Adrenal gland (tissue), 12 donors: ENCODE measurements around the gene PACSIN2. TPM values are rescaled to one million over a fixed set of nuclear protein-coding genes. Genes with fewer than 3 reads are reported as not detected.

Experiments used
- DNase-seq, 7 donors: peaks; one replicate each; pipeline ENCODE4 v3.0.0-alpha.2; 2019 to 2020
- H3K27ac ChIP-seq, 5 donors: fragments of 200-600 bp; sonication (generic) in 4 of 5; 1 replicate in 3 of 5; 2 replicates in 2 of 5; pipeline versions ENCODE4 v1.5.1 to v1.8.0; 2016 to 2020; ENCODE audit warnings: mild to moderate bottlenecking in 1 of 5
- H3K27me3 ChIP-seq: fragments of 200-600 bp; 2 replicates; pipeline ENCODE4 v1.8.0; 2021
- H3K36me3 ChIP-seq, 2 donors: fragments of 200-600 bp; replicated peaks in 1 of 2; 1 replicate in 1 of 2; 2 replicates in 1 of 2; pipeline versions ENCODE4 v1.5.1 to v1.8.0; 2018 to 2022
- H3K4me1 ChIP-seq, 2 donors: fragments of 200-600 bp; replicated peaks in 1 of 2; 1 replicate in 1 of 2; 2 replicates in 1 of 2; pipeline versions ENCODE4 v1.5.1 to v1.8.0; 2018 to 2021
- H3K4me3 ChIP-seq, 4 donors: fragments of 200-600 bp; sonication (generic) in 3 of 4; one replicate each; pipeline ENCODE4 v1.5.1; 2016 to 2018
- H3K9me3 ChIP-seq, 3 donors: fragments of 200-600 bp; sonication (generic) in 1 of 3; replicated peaks in 1 of 3; 1 replicate in 2 of 3; 2 replicates in 1 of 3; pipeline versions ENCODE4 v1.5.1 to v1.8.0; 2016 to 2021
- POLR2A ChIP-seq, 2 donors: fragments of 450-650 bp; IDR thresholded peaks; one replicate each; pipeline ENCODE4 v1.6.1; 2017; ENCODE audit warnings: antibody characterized with exemption in 2 of 2, mild to moderate bottlenecking in 2 of 2, moderate library complexity in 1 of 2
- WGBS, 4 donors: extraction: QIAGEN DNeasy Blood & Tissue Kit in 2 of 4; methylation state at CpG; one replicate each; pipeline versions ENCODE4 v1.1.5 to v1.1.7; 2013 to 2017; 5-methylcytosine and 5-hydroxymethylcytosine counted together
- intact Hi-C, 2 donors: fragments of 100-400 bp; cut with DNase I; formaldehyde crosslinking; loops; one replicate each; pipeline versions ENCODE4 v1.14.1 to v1.15.0; 2022 to 2023
- polyA plus RNA-seq, 3 donors: library from polyadenylated mRNA; stranded (reverse); fragments of 200-250 nt in 2 of 3; fragments of 350-450 nt in 1 of 3; fragmentation: Illumina TruSeq in 1 of 3; extraction: RNeasy Lipid Tissue Mini Kit (QIAGEN cat#74804) in 1 of 3; gene quantifications; one replicate each; pipeline ENCODE4 v1.2.3, GENCODE V29; 2013 to 2014
- total RNA-seq, 9 donors: library from RNA; depleted of rRNA in 4 of 9; stranded (reverse); fragments of >200 nt in 4 of 9; fragments of 120-200 nt in 1 of 9; fragmentation: NEBNext Ultra II Directional in 1 of 9; extraction: Animal tissue kit (Norgen Biotek cat#: 25700) in 1 of 9; gene quantifications; one replicate each; pipeline versions ENCODE4 v1.1.0 to v1.2.4, GENCODE V29; 2013 to 2023
- TF ChIP-seq, protein P1 (sequence below), 6 experiments: fragments of 450-650 bp in 4 of 6; fragments of 200-600 bp in 2 of 6; sonication (generic) in 1 of 6; IDR thresholded peaks; 1 replicate in 5 of 6; 2 replicates in 1 of 6; pipeline versions ENCODE4 v1.5.1 to v1.8.0; 2016 to 2021; ENCODE audit warnings: antibody characterized with exemption in 6 of 6, mild to moderate bottlenecking in 2 of 6, moderate library complexity in 1 of 6
- donor health status: healthy with polysubstance abuse.
- donor health status: Bipolar disorder and iron deficiency.
- donor health status: DM: yes; HTN: yes; CAD: no.
- donor health status: DM: no; HTN: no; CAD: no.
- donor health status: DM: no; HTN: no; CAD: no.
- donor health status: DM: yes; HTN: yes; CAD: no.

The PACSIN2 gene
- total and polyA plus RNA-seq, 12 donors = 29.8 to 186 (median 115) TPM

DNA sequence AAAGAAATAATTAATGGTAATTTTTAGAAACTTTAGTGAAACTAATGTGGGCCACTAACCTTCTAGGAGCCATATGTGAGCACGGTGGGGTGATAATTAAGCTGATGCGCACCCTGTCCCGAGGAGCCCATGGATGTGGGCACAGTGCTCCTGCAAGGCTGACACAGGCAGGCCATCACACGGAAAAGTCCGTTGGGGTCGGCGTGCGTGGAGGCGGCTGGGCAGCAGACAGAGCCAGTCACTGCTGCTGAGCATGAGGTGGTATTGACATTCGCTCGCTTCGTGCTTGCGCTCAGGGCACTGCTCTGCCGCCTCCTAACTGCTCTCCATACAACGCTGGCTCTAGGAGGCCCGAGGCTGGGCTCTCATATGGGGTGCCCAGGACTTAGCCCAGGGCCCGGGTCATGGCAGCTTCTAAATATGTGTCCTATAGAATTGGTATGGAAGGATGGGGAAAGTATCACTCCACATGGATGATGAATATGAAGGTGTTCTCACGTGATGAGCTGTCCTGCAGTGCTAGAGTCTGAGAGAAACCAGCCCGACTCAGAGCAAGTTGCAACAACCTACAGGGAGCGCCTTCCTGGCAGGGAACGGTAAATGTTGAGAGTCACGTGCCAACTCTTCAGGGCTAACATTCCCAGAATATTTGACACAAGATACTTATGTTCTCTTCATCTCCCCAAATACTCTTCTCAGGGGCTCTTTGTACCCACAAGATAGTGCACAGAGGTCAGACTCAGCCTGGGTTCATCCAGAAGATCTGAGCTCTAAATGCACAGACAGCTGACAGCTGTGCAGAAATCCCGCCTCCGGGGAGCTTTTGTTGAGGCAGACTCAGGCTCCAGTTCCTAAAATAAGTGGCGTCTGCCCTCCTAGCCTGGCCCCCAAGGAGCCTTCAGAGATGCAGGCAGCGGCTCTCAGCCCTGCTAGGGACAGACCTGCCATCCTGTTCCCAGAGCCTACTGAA, 107.3 kb downstream of the PACSIN2 start:
- peak overlapping the region in 2 of 5 donors; percentile 19 to 47 for H3K27ac ChIP-seq
- peaks cover 0 to 29% of the 10 kb centered on the region in 2 donors for H3K36me3 ChIP-seq
- no peaks in the 10 kb centered on the region for H3K9me3 ChIP-seq
- no peak overlapping the region for H3K4me3 ChIP-seq
- H3K27me3 ChIP-seq = no peaks in the 10 kb centered on the region
- H3K4me1 ChIP-seq = peaks cover 0 to 42% of the 10 kb centered on the region in 2 donors
- no peak for DNase-seq
- no peak for TF ChIP-seq POLR2A (IDR thresholded peaks at IDR 0.05)
- TF ChIP-seq, protein P1, sequence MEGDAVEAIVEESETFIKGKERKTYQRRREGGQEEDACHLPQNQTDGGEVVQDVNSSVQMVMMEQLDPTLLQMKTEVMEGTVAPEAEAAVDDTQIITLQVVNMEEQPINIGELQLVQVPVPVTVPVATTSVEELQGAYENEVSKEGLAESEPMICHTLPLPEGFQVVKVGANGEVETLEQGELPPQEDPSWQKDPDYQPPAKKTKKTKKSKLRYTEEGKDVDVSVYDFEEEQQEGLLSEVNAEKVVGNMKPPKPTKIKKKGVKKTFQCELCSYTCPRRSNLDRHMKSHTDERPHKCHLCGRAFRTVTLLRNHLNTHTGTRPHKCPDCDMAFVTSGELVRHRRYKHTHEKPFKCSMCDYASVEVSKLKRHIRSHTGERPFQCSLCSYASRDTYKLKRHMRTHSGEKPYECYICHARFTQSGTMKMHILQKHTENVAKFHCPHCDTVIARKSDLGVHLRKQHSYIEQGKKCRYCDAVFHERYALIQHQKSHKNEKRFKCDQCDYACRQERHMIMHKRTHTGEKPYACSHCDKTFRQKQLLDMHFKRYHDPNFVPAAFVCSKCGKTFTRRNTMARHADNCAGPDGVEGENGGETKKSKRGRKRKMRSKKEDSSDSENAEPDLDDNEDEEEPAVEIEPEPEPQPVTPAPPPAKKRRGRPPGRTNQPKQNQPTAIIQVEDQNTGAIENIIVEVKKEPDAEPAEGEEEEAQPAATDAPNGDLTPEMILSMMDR (IDR thresholded peaks at IDR 0.05) = no peak
- WGBS, 4 donors = 82 to 88% (median 87%) methylated on average over 17 to 26 of the region's 26 CpGs
- intact Hi-C loops = no loop called here

DNA sequence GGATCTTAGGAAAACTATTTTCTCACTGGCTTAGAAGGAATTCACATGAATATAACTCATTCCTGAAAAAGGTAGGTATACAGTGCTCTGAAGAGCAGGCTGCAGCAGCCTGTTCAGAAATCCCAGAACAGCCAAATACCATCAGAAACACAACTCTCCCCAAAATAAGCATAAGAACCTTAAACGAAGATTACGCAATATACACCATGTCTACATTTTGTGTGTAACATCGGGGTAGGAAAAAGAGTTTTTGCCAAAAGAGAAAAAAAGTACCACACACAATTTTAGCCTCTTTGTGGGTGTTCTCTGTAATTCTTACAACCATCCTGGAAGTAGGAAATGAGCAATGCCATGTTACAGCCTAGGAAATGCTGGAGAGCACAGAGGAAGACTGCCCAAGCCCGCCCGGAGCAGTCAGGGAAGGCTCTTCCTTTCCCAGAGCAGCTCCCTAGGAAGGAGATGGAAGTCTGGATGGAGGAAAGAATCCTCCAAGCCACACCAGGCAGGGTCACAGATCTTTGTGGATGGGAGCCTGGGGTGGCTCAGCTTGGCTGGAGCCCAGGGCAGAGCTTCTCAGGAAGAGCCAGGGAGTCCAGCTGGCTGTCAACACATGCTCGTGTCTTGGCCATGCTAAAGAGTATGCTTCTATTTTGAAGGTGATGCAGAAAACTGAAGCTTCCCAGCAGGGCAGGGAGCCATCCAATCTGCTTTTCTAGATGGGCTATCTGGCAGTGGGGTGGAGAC, 108.2 kb downstream of the PACSIN2 start:
- Histone ChIP-seq H3K36me3 (peaks cover 0 to 29% of the 10 kb centered on the region in 2 donors), H3K9me3 (no peaks in the 10 kb centered on the region), H3K4me3 (no peak overlapping the region), H3K27ac (peak overlapping the region in 2 of 5 donors; percentile 38 to 47), H3K27me3 (no peaks in the 10 kb centered on the region), H3K4me1 (peaks cover 0 to 40% of the 10 kb centered on the region in 2 donors)
- DNase-seq = peak in 4 of 7 donors; percentile 45 to 68 (median 54)
- TF ChIP-seq POLR2A (IDR thresholded peaks at IDR 0.05) = no peak
- TF ChIP-seq, protein P1 (IDR thresholded peaks at IDR 0.05) = no peak
- WGBS, 4 donors = 59 to 65% (median 62%) methylated on average over 6 of the region's 6 CpGs
- intact Hi-C loops = no loop called here

DNA sequence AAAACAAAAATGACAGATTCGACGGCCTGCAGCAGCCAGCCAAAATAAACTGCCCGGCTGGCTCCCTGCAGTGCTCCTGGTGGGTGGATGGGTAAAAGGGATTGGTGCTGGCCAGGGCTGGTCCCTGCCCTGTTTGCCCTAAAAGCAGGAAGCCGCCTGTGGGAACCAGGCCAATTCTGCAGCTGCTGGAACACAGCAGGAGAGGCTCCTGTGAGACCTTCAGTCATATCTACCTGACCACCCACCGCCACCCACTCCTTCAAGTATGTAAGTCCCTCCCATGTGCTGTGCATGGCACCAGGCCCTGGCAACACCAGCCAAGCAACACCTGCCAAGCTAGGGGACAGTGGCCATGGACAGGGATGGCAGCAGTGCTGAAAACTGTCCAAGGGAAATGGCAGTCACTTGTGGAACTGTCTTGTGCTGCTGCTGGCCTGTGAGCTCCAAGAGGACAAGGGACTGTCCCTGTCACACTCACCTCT, 109.2 kb downstream of the PACSIN2 start:
- H3K36me3 ChIP-seq = peaks cover 0 to 30% of the 10 kb centered on the region in 2 donors
- H3K27me3 ChIP-seq = no peaks in the 10 kb centered on the region
- WGBS, 4 donors = 24 to 59% (median 51%) methylated on average over 3 to 5 of the region's 5 CpGs
- H3K27ac ChIP-seq = peak overlapping the region in 3 of 5 donors; percentile 5 to 47 (median 38)
- H3K9me3 ChIP-seq = no peaks in the 10 kb centered on the region
- peak in 6 of 7 donors; percentile 34 to 70 (median 56) for DNase-seq
- intact Hi-C loops = no loop called here
- peaks cover 0 to 40% of the 10 kb centered on the region in 2 donors for H3K4me1 ChIP-seq
- TF ChIP-seq, protein P1 (IDR thresholded peaks at IDR 0.05) = no peak
- TF ChIP-seq POLR2A (IDR thresholded peaks at IDR 0.05) = no peak
- no peak overlapping the region for H3K4me3 ChIP-seq

DNA sequence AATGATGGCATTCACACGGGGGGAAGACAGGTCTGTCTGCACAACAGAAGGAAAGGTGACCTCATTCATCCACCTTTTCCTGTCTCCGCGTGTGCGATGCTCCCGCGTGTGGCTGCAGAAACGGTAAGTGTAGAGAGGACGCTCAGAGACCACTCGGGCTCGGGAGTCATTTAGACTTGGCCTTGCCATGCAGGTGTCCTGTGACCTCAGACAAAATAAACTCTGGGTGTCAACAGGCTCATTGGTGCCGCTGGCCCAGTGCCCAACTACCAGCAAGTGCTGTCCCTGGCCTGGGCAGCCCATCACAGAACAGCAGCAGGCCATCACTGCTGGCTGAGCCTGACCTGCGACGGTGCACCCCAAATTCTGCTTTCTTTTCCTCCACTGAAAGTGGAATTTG, 109.7 kb downstream of the PACSIN2 start:
- H3K27ac ChIP-seq = peak overlapping the region in 3 of 5 donors; percentile 5 to 47 (median 38)
- H3K36me3 ChIP-seq = peaks cover 0 to 26% of the 10 kb centered on the region in 2 donors
- intact Hi-C loops = no loop called here
- peaks cover 0 to 40% of the 10 kb centered on the region in 2 donors for H3K4me1 ChIP-seq
- H3K4me3 ChIP-seq = no peak overlapping the region
- no peak for DNase-seq
- H3K9me3 ChIP-seq = no peaks in the 10 kb centered on the region
- no peaks in the 10 kb centered on the region for H3K27me3 ChIP-seq
- TF ChIP-seq, protein P1 (IDR thresholded peaks at IDR 0.05) = no peak
- TF ChIP-seq POLR2A (IDR thresholded peaks at IDR 0.05) = no peak
- 76 to 88% (median 79%) methylated on average over 11 to 13 of the region's 13 CpGs for WGBS, 4 donors
